Measurements from ENCODE around the gene ATP1A3.
A peak's percentile ranks its signal among the peaks of the same experiment; 100 is the strongest.
"Not testable (repeated sequence)": the region's sequence is repeated elsewhere in the genome, so short reads cannot be mapped to it uniquely, and the experiment has no call there.

The ATP1A3 gene

GRCh38 chr19:41993612-41994483 is at the start of gene ATP1A3:
Gene ATP1A3, minus strand, starts transcription at chr19:41994230. Its CDS starts 154 bp downstream, at chr19:41994076.
- DNase-seq, result no peak

GRCh38 chr19:42042455-42043170 is 48.6 kb upstream of the ATP1A3 start:
- no peak for DNase-seq

GRCh38 chr19:42040491-42040890 is 46.5 kb upstream of the ATP1A3 start:
- DNase-seq, result not testable (repeated sequence)

- DNase-seq, result no peak
These were observed 46.0 kb upstream of the ATP1A3 start for GRCh38 chr19:42040031-42040430.

- DNase-seq, result no peak
These were observed 44.6 kb upstream of the ATP1A3 start for GRCh38 chr19:42038666-42039065.

GRCh38 chr19:42037649-42038048 is 43.6 kb upstream of the ATP1A3 start:
- DNase-seq, result no peak

- DNase-seq, result peak; percentile 35
These were observed 40.8 kb upstream of the ATP1A3 start for GRCh38 chr19:42034640-42035391.

- DNase-seq, result no peak
These were observed 39.4 kb upstream of the ATP1A3 start for GRCh38 chr19:42033413-42033812.

- DNase-seq, result peak; percentile 61
These were observed 38.4 kb upstream of the ATP1A3 start for GRCh38 chr19:42032431-42032830.

GRCh38 chr19:42030645-42031440 is 36.8 kb upstream of the ATP1A3 start:
- no peak for DNase-seq

- DNase-seq, result no peak
These were observed 34.5 kb upstream of the ATP1A3 start for GRCh38 chr19:42028304-42029216.

GRCh38 chr19:42024622-42025111 is 30.6 kb upstream of the ATP1A3 start:
- no peak for DNase-seq

GRCh38 chr19:42023943-42024260 is 29.9 kb upstream of the ATP1A3 start:
- no peak for DNase-seq

GRCh38 chr19:42023121-42023942 is 29.3 kb upstream of the ATP1A3 start:
- no peak for DNase-seq

- no peak for DNase-seq
These were observed 28.6 kb upstream of the ATP1A3 start for GRCh38 chr19:42022616-42023015.

GRCh38 chr19:42021185-42021584 is 27.2 kb upstream of the ATP1A3 start:
- no peak for DNase-seq

- no peak for DNase-seq
These were observed 24.6 kb upstream of the ATP1A3 start for GRCh38 chr19:42018503-42019193.

- DNase-seq, result no peak
These were observed 23.0 kb upstream of the ATP1A3 start for GRCh38 chr19:42017040-42017439.

GRCh38 chr19:42012747-42013146 is 18.7 kb upstream of the ATP1A3 start:
- DNase-seq, result not testable (repeated sequence)
